HG03108 (cell line): ENCODE measurements around the gene HRH2.
"Not testable (repeated sequence)": the region's sequence is repeated elsewhere in the genome, so short reads cannot be mapped to it uniquely, and the experiment has no call there.

Experiments used
- ATAC-seq: cut with Tn5 transposase; IDR thresholded peaks from one replicate; pipeline ENCODE4 v1.9.1; 2021; ENCODE audit warnings: moderate library complexity; ENCODE audit not compliant: unreplicated experiment

The HRH2 gene

GRCh38 chr5:175711472-175712312 lies 53.8 kb downstream of the HRH2 start:
- no peak for ATAC-seq

- no peak for ATAC-seq
Observed at GRCh38 chr5:175712313-175712680, 54.4 kb downstream of the HRH2 start.

GRCh38 chr5:175712681-175713085 lies 54.8 kb downstream of the HRH2 start:
- no peak for ATAC-seq

- ATAC-seq = no peak
Observed at GRCh38 chr5:175713930-175714329, 56.1 kb downstream of the HRH2 start.

GRCh38 chr5:175714479-175715085 lies 56.7 kb downstream of the HRH2 start:
- no peak for ATAC-seq

- ATAC-seq = no peak
Observed at GRCh38 chr5:175715627-175716522, 58.0 kb downstream of the HRH2 start.

- ATAC-seq = no peak
Observed at GRCh38 chr5:175717837-175718236, 60.0 kb downstream of the HRH2 start.

GRCh38 chr5:175718401-175719108 lies 60.7 kb downstream of the HRH2 start:
- no peak for ATAC-seq

GRCh38 chr5:175719109-175719432 lies 61.2 kb downstream of the HRH2 start:
- not testable (repeated sequence) for ATAC-seq

GRCh38 chr5:175724314-175725275 lies 66.7 kb downstream of the HRH2 start:
- no peak for ATAC-seq

GRCh38 chr5:175728316-175728715 lies 70.4 kb downstream of the HRH2 start:
- no peak for ATAC-seq

- no peak for ATAC-seq
Observed at GRCh38 chr5:175728885-175729828, 71.3 kb downstream of the HRH2 start.

- peak; percentile 77 for ATAC-seq
Observed at GRCh38 chr5:175729829-175730277, 72.0 kb downstream of the HRH2 start.

- no peak for ATAC-seq
Observed at GRCh38 chr5:175731172-175731571, 73.3 kb downstream of the HRH2 start.

GRCh38 chr5:175731756-175732465 lies 74.0 kb downstream of the HRH2 start:
- no peak for ATAC-seq

GRCh38 chr5:175733017-175733416 lies 75.1 kb downstream of the HRH2 start:
- no peak for ATAC-seq

- no peak for ATAC-seq
Observed at GRCh38 chr5:175734016-175734415, 76.1 kb downstream of the HRH2 start.

GRCh38 chr5:175734501-175734900 lies 76.6 kb downstream of the HRH2 start:
- no peak for ATAC-seq
